GM18520 (cell line): ENCODE data around the gene ZC3HAV1L.
A peak's percentile ranks its signal among the peaks of the same experiment; 100 is the strongest.
"Not testable (repeated sequence)": the region's sequence is repeated elsewhere in the genome, so short reads cannot be mapped to it uniquely, and the experiment has no call there.

Experiments
- ATAC-seq: cut with Tn5 transposase; IDR thresholded peaks from one replicate; pipeline ENCODE4 v1.9.1; 2021; ENCODE audit not compliant: unreplicated experiment

ZC3HAV1L gene, protein sequence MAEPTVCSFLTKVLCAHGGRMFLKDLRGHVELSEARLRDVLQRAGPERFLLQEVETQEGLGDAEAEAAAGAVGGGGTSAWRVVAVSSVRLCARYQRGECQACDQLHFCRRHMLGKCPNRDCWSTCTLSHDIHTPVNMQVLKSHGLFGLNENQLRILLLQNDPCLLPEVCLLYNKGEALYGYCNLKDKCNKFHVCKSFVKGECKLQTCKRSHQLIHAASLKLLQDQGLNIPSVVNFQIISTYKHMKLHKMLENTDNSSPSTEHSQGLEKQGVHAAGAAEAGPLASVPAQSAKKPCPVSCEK

DNA sequence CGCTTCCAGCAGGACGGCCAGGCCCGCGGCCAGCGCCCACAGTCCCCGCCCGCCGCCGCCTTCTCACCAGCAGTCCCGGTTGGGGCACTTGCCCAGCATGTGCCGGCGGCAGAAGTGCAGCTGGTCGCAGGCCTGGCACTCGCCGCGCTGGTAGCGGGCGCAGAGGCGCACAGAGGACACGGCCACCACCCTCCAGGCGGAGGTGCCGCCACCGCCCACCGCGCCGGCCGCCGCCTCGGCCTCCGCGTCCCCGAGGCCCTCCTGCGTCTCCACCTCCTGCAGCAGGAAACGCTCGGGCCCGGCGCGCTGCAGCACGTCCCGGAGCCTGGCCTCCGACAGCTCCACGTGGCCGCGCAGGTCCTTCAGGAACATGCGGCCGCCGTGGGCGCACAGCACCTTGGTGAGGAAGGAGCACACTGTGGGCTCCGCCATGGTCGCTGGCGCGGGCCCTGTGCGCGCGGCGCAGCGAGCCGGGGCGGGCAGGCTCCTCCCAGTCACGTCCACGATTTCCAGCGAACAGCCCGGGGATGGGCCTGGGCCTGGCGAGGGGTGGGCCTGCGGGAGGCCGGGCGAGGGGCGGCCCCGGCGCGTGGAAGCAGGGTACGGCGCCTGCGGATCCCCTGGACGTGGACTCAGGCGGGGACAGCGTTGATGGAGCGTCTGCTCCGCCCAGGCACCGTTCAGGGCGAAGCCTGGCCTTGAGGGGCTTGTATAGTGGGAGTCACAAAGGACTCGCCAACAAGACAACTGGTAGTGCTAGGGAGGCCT lies at the start of gene ZC3HAV1L:
Gene ZC3HAV1L (minus strand): TSS at position 457 of the 768 bp plus-strand sequence. CDS start 25 bp downstream, at position 432.
- peak; percentile 46 for ATAC-seq

DNA sequence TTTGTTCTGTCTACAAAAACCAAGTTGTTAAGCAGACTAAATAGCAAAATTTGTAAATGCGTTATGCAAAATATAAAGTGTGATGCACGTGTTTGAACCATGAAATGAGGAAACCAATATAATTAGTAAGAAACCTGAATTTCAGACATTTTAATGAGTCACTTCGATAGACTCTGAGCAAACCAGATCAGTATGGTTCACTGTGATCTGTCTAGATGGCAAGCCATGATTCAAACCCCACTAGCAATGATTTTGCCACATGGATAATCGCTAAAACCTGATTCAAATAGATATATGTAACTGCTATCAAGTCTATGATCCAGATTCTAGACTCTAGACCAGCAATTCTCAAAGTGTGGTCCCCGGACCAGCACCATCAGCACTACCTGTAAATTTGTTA lies 48.9 kb upstream of the ZC3HAV1L start:
- ATAC-seq: no peak

DNA sequence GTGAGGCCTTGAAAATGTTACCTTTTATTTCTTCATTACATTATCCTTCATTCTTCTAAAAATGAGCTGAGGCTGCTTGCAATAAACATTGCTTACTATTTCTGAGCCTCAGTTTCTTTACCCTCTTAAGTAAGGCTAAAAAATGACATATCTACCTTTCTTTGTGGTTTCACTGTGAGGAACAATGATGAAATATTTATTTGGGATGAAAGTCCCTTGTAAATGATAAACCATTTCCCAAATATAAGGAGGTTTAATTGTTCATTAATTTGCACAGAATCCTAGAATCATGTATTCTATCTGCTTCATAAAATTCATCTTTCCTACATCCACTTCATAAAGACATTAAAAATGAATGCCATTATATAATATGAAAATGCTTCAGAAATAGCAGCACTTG lies 45.7 kb upstream of the ZC3HAV1L start:
- no peak for ATAC-seq

DNA sequence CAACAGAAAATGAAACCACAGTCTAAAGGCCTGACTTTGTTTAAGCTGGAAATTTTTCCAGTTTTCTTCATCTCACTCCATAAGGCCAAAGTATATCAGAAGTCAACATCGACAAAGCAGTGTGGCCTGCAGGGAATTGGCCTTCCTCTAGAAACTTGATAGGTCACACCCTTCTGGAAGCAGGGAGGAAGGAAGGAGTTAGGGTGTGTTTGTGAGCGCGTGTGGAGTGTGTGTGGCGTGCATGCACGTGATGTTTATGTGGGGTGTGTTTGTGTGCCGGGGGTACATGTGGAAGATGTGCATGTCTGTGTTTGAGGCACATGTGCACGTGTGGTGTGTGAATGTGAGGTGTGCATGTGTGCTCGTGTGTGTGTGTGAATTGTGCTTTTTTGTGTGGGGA lies 45.1 kb upstream of the ZC3HAV1L start:
- no peak for ATAC-seq

DNA sequence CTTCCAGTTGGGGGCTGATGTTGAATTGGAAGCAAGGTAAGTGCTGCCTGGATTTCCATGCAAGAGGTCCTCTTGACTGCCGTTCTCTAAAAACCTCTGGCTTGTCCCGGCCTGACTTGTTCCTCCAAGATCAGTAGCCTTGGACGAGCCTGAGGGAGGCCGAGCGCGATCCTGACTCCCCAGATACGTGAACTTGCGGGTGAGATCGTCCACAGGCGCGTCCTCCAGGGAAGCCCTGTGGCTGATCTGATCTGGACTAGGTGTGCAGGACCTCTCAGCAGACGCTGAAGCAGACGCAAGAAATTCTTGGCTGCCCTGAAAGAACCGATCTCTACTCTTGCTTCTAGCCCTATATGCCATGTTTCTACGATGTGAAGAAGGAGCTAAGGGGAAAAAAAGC lies 44.0 kb upstream of the ZC3HAV1L start:
- ATAC-seq: no peak

DNA sequence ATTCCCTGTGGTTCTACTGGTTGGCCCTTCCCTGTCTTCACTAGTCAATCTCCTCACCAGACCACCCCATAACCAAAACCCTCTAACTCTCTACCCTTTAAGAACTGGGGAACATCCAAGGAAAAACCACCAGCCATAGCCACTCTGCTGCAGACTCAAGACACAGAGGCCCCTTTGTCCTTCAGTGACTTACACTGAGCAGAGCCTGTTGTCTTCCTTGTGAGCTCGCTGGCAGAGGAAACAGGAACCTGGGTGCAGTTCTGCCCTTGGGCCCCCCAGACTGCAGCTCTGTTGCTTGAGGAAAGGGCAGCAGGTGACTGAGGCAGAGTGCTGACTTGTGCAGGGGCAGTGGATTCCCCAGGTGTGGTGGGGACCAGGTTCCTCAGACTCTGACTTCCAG lies 43.1 kb upstream of the ZC3HAV1L start:
- no peak for ATAC-seq

DNA sequence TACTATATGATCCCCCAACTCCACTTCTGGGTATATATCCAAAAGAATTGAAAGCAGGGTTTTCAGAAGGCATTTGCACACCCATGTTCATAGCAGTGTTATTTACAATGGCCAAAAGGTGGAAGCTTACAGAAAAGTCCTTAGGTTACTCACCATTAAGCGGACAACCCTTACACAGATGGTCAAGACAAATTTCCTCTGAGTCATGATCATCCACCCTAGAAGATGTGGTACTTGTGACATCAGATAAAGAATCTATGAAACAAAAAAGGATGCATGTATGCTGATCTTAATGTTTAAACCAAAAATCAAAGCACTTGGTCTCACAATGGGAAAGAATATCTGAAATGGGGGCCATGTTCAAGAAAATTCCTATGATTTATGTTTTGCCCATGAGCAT lies 42.6 kb upstream of the ZC3HAV1L start:
- ATAC-seq: no peak

DNA sequence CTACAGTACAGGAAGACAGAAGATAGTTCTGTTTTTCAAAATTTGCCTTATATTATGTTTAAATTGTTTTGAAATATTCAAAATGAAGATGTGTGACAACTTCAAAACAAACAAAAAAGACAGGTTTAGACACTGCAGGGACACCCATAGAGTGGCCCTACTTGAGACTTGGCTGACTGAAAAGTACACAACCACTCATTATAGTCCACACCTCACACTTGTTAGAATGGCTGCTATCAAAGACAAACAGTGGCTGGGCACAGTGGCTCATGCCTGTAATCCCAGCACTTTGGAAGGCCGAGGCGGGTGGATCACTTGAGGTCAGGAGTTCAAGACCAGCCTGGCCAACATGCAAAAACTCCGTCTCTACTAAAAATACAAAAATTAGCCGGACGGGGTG lies 41.9 kb upstream of the ZC3HAV1L start:
- not testable (repeated sequence) for ATAC-seq

DNA sequence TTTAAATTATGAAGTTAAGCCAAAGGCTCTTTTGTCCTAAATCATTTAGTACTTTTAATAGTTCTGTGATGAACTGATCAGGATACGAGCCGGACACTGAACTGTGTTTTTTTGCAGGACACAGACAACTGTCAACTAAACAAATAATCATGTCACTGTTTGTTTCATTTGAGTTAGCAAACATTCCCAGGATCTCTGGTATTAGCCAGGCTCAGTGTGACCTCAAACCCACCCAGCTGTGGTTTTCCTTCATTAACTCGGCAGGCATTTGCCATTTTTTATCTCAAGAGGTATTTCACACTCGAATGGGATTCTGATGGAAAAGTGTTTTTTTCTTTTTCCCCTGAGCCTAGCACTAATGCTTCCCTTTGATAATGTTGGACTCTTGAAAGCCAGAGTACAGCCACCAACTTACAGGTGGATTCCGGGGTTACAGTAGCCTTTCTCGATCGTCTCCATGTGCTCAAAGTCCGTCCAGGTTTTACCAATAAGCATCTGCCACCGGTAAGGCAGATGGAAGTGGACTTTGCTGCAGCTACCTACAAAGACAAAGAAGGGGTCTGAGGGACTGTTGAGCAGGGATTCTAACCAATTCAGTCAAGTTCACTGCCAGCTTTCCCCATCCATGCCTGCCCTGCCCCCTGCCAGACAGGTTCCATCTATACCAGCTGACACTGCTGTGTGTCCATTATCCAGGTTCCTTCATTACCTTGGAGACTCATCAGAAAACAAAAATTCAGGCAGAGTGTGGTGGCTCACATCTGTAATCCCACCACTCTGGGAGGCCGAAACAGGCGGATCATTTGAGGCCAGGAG lies 40.2 kb upstream of the ZC3HAV1L start:
- ATAC-seq: no peak

DNA sequence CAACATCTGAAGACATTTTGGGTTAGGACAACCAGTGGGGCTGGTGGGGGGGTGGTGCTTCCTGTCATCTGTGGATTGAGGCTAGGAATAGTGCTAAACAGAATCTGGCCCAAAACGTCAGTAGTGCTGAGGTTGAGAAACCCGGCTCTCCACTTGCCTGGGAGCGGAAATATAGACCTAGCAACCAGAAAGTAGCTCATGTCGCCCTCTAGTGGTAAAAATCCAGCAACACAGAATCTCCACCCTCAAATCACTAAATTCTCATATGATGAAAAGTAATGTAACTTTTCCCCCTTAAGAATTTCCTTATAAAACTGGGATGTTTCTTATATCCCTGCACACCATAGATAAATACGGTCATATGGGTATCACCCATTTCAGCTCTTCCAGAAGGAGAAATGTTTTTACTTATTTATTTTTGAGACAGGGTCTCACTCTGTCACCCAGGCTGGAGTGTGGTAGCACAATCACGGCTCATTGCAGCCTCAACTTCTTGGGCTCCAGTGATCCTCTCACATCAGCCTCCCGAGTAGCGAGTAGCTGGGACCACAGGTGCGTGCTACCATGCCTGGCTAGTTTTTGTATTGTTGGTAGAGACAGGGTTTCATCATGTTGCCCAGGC lies 39.3 kb upstream of the ZC3HAV1L start:
- ATAC-seq: no peak

DNA sequence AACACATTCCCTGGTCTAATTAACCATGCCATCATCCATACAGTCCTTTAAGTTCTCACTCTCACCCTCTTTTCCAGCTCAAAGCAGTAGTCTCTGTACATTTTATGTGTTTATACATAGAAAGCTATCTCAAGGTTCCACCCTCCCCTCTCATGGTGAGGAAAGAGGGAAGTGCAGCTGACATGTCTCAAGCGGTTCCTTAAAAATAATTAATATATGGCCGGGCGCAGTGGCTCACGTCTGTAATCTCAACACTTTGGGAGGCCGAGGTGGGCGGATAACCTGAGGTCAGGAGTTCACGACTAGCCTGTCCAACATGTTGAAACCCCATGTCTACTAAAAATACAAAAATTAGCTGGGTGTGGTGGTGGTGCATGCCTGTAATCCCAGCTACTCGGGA lies 37.0 kb upstream of the ZC3HAV1L start:
- no peak for ATAC-seq

DNA sequence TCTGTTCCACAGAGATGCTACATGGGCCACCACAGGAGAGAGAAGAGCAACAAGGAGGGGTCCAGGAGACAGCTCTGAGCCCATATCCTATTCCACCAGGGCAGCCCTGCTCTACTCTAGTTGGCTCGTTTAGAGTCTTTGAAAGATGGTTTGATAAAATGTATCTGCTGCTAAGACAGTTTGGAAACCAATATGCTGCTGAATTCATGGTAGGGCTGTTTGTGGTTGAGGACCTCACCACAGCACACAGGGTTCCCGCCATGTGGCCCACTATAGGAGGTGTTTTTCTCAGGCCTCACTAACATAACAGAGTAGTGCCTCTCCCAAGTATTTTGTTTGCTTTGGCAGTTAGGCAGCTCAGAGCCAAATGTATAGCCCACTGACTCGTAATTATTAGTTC lies 35.8 kb upstream of the ZC3HAV1L start:
- no peak for ATAC-seq

DNA sequence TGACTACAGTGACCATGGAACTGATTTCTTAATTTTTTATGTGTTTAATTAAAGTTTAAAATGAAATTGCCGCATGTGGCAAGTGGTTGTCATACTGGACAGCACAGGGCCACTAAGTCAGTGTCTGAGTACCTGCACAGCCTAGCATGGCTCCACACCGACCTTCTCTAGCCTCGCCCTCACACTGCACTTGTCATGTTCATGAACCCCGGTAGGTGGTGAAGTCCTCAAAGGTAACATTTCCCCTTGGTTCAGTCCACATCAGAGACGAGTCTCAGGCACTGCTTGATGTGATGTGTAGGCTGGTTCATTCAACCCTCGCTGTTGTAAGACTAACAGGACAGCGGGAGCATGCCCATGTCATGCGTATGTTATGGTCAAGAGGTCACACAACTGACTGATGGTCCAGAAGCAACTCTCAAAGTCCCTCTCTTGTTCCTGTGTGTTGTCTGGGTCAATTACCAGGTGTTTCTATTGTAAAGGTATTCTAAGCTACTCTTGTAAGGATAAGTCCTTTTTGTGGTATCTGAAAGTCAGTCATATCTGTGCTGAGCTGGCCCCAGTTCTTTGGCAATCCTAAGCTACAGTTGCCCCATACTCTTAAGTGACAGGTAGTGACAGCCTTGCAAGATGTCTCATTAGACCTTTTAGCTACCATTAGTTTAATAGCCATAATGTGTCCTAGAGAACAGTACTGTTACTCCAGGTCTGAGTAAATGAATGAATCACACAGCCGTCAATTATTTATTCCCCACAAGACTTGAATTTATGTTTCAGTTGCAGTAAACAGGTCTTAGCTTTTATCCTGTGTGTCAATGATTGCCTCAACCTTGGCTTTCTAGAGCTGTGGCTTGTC lies 32.9 kb upstream of the ZC3HAV1L start:
- ATAC-seq: no peak

DNA sequence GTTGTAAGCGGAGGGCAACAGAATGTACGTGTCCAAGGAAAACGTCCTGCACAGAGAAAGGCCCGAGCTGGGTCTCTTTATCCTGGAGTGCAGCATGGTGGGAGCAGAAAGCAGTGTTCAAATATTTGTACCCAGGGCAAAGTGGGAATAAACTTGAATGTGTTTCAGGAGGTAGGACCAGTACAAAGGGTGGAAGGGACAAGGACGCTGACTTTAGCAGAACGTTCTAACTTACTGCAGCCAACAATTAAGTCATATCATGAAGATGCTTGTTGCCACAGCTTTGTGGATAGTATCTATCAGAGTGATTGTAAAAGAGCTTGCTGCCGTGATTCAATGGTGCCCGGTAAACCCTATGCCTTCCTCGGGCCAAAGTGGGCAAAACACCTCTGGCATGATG lies 30.5 kb upstream of the ZC3HAV1L start:
- ATAC-seq: no peak

DNA sequence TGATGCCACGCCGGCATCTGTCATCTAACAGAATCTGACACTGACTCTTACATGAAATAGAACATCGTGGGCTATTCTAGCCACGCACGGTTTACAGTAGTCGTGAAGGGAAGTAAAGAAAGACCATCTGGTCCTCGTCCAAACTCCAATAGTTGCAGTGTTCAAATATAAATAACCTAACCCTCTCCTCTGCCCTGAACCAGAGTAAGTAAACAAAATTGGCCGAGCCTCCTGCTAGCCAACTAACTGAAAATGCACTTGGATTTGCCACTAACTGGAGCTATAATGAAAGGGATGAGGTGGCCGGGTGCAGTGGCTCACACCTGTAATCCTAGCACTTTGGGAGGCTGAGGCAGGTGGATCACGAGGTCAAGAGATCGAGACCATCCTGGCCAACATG lies 29.5 kb upstream of the ZC3HAV1L start:
- no peak for ATAC-seq

DNA sequence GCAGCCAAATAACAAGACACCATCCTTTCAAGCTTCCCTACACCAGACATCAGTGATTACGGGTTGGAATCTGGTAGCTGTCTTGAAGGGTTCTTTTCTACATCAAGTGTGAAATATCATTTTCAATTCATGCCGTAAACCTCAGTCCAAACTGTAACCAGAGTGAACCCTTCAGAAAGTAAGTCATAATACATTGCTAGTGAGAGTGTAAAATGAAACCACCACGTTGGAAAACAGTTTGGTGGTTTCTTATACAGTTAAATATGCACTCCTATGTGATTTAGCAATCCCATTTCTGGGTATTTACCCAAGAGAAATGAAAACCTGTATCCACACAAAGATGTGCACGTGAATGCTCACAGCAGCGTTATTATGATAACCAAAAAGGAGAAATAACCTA lies 25.6 kb upstream of the ZC3HAV1L start:
- ATAC-seq: no peak

DNA sequence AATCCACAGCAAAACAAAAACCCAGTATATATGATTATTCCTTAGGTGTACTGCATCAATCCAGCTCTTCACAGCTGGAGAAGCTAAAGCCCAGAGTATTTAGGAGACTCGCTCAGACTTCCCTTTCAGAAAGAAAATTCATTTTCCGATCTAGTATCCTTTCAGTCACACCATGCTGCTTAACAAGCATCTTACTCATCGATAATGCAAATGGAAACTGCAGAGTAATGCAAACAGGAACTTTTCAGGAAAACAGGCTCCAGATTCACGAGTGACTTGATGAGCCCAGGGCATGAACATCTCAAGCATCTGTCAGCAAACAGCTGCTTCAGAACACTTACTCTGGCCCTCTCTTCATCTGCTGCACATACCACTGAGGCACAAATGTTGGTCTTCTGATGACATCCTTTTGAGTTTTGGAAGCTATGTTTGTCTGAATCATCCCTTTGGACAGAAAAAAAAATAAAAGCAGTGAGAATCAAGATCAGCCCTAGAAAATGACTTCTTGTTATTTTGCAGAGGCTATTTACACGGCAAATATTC lies 24.9 kb upstream of the ZC3HAV1L start:
- ATAC-seq: no peak

DNA sequence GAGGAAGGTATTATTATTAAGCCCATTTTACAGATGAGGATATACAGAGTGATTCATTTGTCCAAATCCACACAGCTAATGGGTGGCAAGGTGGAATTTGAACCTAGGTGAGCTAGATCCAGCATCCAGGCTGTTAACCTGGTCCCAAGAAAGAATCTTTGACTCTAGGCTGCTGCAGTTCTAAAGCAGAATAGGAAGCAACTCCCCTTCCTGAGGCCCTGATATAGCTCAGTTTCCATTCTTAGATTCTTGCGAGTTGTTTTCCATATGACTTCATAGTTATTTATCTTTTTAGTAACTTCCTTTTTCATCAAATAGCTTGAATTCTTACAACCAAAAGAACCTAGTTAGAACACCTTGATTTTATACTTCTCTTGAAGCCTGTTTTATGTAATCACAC lies 24.1 kb upstream of the ZC3HAV1L start:
- ATAC-seq: no peak

DNA sequence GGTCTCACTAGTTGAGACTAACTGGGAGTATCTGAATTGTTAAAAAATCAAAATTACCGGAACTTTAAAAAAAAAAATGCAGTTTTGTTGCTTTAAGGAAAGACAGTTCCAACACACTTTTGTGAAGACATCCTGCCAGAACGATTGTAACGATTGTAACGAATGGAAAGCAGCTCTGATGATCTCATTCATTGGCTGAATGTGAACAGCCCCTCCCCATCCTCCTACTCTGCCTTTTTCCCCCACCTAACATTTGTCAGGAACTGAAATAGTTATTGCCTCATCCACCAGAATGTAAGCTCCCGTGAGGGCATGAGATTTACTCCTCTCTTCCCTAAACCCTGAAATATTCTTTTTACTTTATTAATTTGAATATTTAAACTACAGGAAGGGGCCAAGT lies 23.1 kb upstream of the ZC3HAV1L start:
- no peak for ATAC-seq

DNA sequence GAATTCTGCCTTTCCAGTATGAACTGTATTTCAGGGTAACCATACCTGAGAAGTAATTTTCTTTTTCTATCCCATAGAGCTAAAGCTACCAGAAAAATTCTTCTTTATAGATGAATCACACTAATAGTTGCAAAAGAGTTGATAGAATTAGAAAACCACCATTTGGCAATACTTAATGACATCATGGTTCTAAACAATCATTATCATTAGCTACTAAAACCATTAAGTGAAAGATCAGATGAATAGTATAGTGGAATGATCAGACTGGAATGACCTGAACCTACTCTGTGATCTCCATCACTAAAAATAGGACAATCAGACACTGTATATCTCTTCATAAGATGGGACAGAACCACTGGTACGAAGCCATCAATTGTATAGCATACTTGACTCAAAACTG lies 19.8 kb upstream of the ZC3HAV1L start:
- no peak for ATAC-seq
